GM18507 (cell line): ENCODE data around the gene CYTH4.
"Not testable (repeated sequence)": the region's sequence is repeated elsewhere in the genome, so short reads cannot be mapped to it uniquely, and the experiment has no call there.

Experiments used
- DNase-seq: peaks from one replicate; pipeline ENCODE4 v3.0.0; 2011; ENCODE audit warnings: low read depth; ENCODE audit not compliant: insufficient read length; ENCODE audit errors: extremely low spot score
- FAIRE-seq: peaks from 2 replicates; lab custom pipeline; 2011; peaks lifted over from hg19 to GRCh38; lab: Jason Lieb, UNC

Gene CYTH4, protein sequence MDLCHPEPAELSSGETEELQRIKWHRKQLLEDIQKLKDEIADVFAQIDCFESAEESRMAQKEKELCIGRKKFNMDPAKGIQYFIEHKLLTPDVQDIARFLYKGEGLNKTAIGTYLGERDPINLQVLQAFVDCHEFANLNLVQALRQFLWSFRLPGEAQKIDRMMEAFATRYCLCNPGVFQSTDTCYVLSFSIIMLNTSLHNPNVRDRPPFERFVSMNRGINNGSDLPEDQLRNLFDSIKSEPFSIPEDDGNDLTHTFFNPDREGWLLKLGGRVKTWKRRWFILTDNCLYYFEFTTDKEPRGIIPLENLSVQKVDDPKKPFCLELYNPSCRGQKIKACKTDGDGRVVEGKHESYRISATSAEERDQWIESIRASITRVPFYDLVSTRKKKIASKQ

GRCh38 chr22:37282385-37282677, at the start of gene CYTH4:
Gene CYTH4, plus strand, starts transcription at chr22:37282508. Its CDS starts 62 bp downstream, at chr22:37282570.
- FAIRE-seq (peak; percentile 93), DNase-seq (peak; percentile 65)

- DNase-seq, result not testable (repeated sequence)
Observed at GRCh38 chr22:37233371-37233750, 48.9 kb upstream of the CYTH4 start.

DNA sequence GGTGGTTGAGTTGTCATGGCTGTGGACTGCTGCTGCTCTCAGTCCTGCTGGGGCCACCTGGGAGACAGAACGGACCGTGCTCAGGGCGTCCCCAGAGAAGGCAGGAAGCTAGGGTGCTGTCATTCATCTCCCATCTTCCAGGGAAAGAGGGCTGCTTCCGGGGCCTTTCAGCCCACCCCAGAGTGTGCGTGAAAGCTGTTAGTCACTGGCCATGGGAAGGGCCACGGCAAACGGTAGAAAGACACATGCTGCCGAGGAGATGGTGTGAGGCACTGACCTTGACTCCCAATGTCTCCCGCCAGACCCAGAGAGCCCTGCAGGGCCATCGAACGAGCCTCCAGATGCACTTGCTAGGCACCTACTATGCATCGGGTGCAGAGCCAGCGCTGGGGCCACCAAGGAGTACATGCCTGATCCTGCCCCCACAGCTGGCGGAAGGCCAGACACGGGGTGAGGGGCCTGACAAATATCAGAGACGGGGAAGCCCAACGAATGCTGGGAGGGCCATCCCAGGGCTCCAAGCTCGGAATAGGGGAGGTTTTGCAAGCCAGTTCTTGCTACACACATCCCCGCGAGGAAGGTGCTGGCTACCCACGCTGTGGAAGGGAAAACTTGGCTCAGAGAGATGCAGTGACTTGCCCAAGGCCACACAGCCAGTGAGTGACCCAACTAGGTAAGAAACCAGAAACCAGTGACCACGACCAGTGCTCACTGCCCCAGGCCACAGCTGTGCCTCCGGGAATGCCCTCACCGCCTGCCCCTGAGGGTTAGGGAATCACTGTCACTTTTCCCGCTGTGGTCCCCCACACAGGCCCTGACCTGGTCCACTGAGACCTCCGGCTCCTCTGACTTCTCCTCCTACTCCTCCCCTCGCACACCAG, 48.3 kb upstream of the CYTH4 start:
- DNase-seq (no peak), FAIRE-seq (no peak)

More at GRCh38 chr22:37233371-37233750, 48.9 kb upstream of the CYTH4 start:
- FAIRE-seq, result not testable (repeated sequence)

GRCh38 chr22:37234736-37235711, 47.3 kb upstream of the CYTH4 start:
- no peak for FAIRE-seq
- DNase-seq, result no peak

DNA sequence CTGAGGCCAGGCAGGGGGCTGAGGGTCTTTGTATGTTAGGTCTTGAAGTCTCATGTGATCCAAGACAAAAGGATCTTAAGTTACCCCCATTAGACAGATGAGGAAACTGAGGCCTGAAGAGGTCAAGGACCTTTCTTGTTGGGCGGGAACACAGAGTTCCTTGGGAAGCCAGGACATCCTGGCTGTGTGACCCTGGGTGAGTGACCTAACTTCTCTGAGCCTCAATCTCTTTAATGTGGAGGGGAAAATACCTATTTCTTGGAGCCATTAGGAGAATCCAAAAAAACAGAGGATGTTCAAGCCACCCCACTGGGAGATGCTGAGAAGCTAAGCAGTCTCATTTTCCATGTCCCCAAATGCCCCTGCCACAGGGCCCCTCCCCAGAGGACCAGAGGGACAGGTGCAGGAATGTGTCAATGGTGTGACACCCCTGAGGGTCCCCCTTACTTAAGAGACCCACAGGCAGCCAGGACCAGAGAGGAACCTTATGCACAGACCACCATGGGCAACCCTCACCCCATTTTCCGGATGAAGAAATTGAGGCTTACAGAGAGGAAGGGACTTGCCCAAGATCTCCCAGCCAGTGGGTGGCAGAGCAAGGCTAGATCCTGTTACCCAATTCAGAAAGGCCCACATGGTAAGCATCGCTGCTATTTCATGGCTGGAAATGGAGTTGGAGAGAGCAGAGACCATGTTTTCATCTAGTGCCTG, 46.3 kb upstream of the CYTH4 start:
- DNase-seq, result no peak
- peak; percentile 29 for FAIRE-seq

DNA sequence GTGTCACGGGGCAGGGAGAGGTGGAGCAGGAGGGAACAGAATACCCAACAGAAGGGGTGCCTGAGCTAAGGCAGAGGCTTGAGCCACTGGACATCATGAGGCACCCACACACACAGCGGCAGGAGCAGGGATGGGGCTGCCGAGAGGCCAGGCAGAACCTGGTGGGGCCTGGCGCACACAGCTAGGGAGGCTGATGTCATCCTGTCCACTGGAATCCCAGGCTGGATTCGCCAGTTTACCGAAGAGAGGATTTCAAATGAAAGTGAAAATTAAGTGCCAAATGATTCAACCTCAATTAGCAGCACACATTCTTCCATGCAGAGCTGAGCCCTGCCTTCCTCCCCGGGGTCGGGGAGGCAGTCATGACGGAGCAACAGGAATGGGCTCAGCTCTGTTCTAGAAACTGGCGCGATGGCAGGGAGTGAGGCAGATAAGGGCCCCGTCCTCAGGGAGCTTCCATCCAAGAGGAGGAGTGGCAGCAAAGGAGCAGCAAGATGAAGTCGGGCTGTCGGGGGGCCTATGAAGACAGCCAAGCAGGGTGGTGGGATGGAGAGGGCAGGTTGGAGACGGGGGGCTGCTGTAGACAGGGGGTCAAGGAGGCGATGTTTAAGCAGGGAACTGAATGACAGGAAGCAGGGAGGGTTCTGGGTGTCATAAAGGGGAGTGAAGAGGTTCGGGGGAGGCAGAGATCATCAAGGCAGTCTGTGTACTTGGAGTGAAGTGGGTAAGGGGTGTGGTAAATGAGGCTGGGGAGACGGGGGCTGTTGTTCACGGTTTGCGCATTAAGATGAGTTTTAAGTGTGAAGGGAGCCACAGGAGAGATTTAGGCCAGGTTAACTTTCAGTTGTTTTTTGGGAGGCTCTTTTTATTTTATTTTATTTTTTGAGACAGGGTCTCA, 44.7 kb upstream of the CYTH4 start:
- DNase-seq (no peak), FAIRE-seq (no peak)

DNA sequence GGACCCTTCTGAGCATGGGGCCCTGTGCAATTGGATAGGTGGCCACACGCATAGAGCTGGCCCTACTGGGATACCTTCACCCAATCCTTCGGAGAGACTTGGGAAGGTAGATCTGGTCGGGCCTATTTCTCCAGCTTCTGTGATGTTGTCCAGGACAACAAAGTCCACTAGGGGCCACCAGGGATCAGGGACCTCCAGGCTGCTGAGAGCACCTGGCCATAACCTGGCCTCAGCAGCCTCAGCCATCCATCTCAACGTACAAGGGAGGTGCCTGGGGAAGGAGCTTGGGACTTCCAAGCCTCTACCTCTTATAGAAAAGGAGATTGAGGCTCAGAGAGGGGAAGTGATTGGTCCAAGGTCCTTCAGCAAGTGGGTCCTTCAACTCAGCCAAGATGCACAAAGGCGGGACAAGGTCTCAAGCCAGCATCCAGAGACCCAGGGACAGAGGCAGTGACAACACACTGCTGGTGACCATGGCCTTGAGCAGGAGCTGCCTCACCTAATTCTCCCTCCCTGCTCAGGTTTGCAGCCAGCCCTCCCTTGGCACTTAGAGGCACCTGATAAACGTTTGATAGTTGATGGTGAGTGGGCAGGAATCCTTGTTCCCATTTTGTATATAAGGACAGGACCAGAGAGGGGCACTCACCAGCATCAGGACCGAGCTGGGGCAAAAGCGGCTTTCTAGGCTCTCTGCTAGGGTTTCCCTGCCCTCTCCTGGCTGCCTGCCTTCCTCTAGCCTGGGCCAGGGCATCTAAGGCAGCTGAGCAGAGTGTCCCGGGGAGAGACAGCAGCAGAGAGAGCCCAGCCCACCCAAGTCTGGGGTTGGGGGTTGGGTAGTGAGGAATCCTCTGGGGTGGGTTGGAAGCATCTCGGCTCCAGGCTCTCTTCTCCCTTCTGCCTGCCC, 42.7 kb upstream of the CYTH4 start:
- DNase-seq, result no peak
- FAIRE-seq, result no peak

GRCh38 chr22:37240240-37240940, 41.9 kb upstream of the CYTH4 start:
- DNase-seq, result no peak
- FAIRE-seq, result no peak

DNA sequence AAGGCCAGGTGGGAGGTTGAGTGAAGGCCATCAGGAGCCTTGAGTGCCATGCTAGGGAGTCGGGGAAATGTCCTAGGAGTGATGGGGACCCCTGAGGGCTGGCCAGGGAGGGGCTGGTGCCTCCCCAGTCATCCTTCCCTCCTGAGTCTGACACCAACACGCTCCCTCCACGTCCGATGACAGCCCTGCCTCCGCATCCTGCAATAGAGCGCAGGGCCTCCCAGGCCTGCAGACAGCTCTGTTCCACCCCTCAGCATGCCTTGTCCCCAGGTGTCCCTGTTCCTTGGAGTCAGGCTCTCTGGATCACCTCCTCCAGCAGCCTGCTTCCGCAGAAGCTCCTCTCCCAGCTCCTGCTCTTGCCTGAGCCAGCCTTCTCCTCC, 41.4 kb upstream of the CYTH4 start:
- FAIRE-seq, result no peak
- no peak for DNase-seq

- peak; percentile 89 for FAIRE-seq
- DNase-seq, result no peak
Observed at GRCh38 chr22:37241351-37242142, 40.8 kb upstream of the CYTH4 start.

DNA sequence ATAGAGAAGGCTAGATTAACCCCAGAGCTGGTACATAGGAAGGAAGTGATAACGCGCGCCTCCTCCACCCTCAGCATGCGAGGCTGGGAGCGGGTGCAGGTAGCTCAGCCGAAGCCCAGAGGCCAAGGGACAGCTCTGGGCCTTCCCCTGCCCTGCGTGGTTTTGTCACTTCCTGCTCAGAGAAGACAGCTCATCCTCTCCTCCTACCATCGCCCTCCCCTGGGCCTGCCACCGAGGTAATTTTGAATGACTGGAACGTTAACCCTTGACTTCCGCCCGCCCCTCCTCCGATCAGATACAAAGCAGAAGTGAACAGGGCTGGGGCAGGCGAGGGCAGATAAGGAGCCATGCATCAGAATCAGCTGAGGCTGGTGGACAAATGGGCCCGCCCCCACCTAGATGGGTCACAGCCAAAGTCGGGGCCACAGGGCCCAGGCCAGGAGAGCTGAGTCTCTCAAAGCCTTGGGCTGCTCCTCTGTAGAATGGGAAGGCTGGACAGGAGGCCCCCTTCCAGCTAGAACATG, 39.9 kb upstream of the CYTH4 start:
- DNase-seq, result peak; percentile 70
- peak; percentile 100 for FAIRE-seq

GRCh38 chr22:37243402-37244113, 38.8 kb upstream of the CYTH4 start:
- no peak for DNase-seq
- FAIRE-seq, result no peak

GRCh38 chr22:37244114-37244921, 38.0 kb upstream of the CYTH4 start, which contains the start of gene RAC2:
Gene RAC2, minus strand, starts transcription at chr22:37244269. Its CDS starts 121 bp downstream, at chr22:37244148.
- FAIRE-seq (peak; percentile 99), DNase-seq (no peak)
